Myometrial cell (primary cell): ENCODE results near the gene TYR. TPM values are rescaled to one million over a fixed set of nuclear protein-coding genes. Genes with fewer than 3 reads are reported as not detected.

Experiments used
- total RNA-seq: library from RNA; depleted of rRNA; stranded (reverse); fragments of >200 nt; gene quantifications from 2 replicates; pipeline ENCODE4 v1.2.3, GENCODE V29; 2015

Gene TYR
- total RNA-seq, result not detected in 2 replicates

GRCh38 chr11:89177691-89178231 lies at the start of gene TYR:
TSS of gene TYR (plus strand) at chr11:89177875. CDS start at chr11:89177954, 79 bp downstream.

Other genes with a start within 250 kb of the TYR start
- not detected in 2 replicates for gene GRM5, start 111.9 kb upstream of the TYR start, total RNA-seq